Measurements from ENCODE around the gene DROSHA. TPM values are rescaled to one million over a fixed set of nuclear protein-coding genes. Genes with fewer than 3 reads are reported as not detected.

The DROSHA gene
- total RNA-seq, 1 experiment from 2014 or later = 106 TPM

GRCh38 chr5:31415960-31416359 is 115.9 kb downstream of the DROSHA start:
- H4K20me1 ChIP-seq (ENCODE audit: control insufficient read depth, insufficient read depth, insufficient read length) = no peaks in the 10 kb centered on the region
- no peak overlapping the region for H3K4ac ChIP-seq (ENCODE audit: low read depth, low read length)
- H2AK5ac ChIP-seq (ENCODE audit: insufficient read length, low read length) = no peak overlapping the region
- no peak overlapping the region for H3T11ph ChIP-seq (ENCODE audit: low read length)
- H3K4me2 ChIP-seq (ENCODE audit: insufficient read depth, insufficient read length, low read length) = no peak overlapping the region
- no peak overlapping the region for H2AFZ ChIP-seq (ENCODE audit: low read length)
- H3K9ac ChIP-seq (ENCODE audit: extremely low read depth, insufficient read length, low read length) = no peak overlapping the region
- no peak overlapping the region for H2BK15ac ChIP-seq (ENCODE audit: low read depth, low read length)
- H3K36me3 Mint-ChIP-seq (ENCODE audit: insufficient read depth in 1 of 3, low read depth in 3 of 3) = peaks cover 4 to 30% (median 11%) of the 10 kb centered on the region in 3 experiments; a peak in 5 of 7 replicates
- H3K27ac ChIP-seq (ENCODE audit: insufficient read length, low read depth, low read length) = no peak overlapping the region
- H4K5ac ChIP-seq (ENCODE audit: insufficient read length, low read depth, low read length) = no peak overlapping the region
- no CpG with 5 or more reads among the region's 2 CpGs for WGBS (ENCODE audit: extremely low coverage, insufficient read length, low lambda C conversion rate)
- no peaks in the 10 kb centered on the region for H3K9me3 ChIP-seq (ENCODE audit: control insufficient read depth, low read depth, low read length)
- H3K4me3 Mint-ChIP-seq = no peak overlapping the region
- no peaks in the 10 kb centered on the region for H3K4me1 ChIP-seq (ENCODE audit: insufficient read depth, low read length)
- H4K8ac ChIP-seq (replicated peaks; ENCODE audit: insufficient read length, low read depth, low read length) = no peak overlapping the region
- no peak for TF ChIP-seq CTCF (conservative IDR thresholded peaks at IDR 0.05)
- DNase-seq = no peak
- no peaks in the 10 kb centered on the region for H3K27me3 Mint-ChIP-seq (ENCODE audit: low read depth)
- no peak overlapping the region for H2BK5ac ChIP-seq (ENCODE audit: insufficient read length, low read length)
- no peak overlapping the region for H3K23ac ChIP-seq (ENCODE audit: insufficient read length, low read depth, low read length)
- H3K9me3 Mint-ChIP-seq = no peaks in the 10 kb centered on the region
- H3K23me2 ChIP-seq (ENCODE audit: insufficient read length, low read depth, low read length, poor library complexity, severe bottlenecking) = no peaks in the 10 kb centered on the region
- H3K79me1 ChIP-seq (ENCODE audit: insufficient read depth, low read depth, low read length, poor library complexity, severe bottlenecking) = no peaks in the 10 kb centered on the region
- H3K14ac ChIP-seq (ENCODE audit: insufficient read depth, low read length) = no peak overlapping the region
- no peak overlapping the region for H2BK20ac ChIP-seq (ENCODE audit: low read depth, low read length, poor library complexity, severe bottlenecking)
- no peaks in the 10 kb centered on the region for H3K79me2 ChIP-seq (ENCODE audit: insufficient read depth, low read length)
- H4K91ac ChIP-seq (ENCODE audit: insufficient read length, low read depth, low read length) = no peak overlapping the region
- H2BK120ac ChIP-seq (ENCODE audit: low read depth, low read length, poor library complexity, severe bottlenecking) = no peak overlapping the region
- H3K27ac Mint-ChIP-seq = no peak overlapping the region
- no peaks in the 10 kb centered on the region for H3K4me1 Mint-ChIP-seq
- no peak overlapping the region for H3K56ac ChIP-seq (ENCODE audit: insufficient read length, low read depth, low read length)
- H3K18ac ChIP-seq (ENCODE audit: insufficient read length, low read depth, low read length) = no peak overlapping the region
- H2BK12ac ChIP-seq (ENCODE audit: insufficient read length, low read depth, low read length) = no peak overlapping the region
- H3K27me3 ChIP-seq (ENCODE audit: insufficient read depth, low read length) = no peaks in the 10 kb centered on the region

Measured in H9 (cell line).